Activated CD4-positive, alpha-beta T cell treated with anti-CD3 and anti-CD28 coated beads, Interleukin-2, Interleukin-6, amounts not matched to agents 100 ng/mL and 50 ng/mL, durations not matched to agents 16 hours and 8 hours (primary cell): ENCODE results near the gene MAP3K1.
A peak's percentile ranks its signal among the peaks of the same experiment; 100 is the strongest.
"Not testable (repeated sequence)": the region's sequence is repeated elsewhere in the genome, so short reads cannot be mapped to it uniquely, and the experiment has no call there.

Source experiments
- DNase-seq: peaks from one replicate; pipeline ENCODE4 v3.0.0-alpha.2; 2020

The MAP3K1 gene

DNA sequence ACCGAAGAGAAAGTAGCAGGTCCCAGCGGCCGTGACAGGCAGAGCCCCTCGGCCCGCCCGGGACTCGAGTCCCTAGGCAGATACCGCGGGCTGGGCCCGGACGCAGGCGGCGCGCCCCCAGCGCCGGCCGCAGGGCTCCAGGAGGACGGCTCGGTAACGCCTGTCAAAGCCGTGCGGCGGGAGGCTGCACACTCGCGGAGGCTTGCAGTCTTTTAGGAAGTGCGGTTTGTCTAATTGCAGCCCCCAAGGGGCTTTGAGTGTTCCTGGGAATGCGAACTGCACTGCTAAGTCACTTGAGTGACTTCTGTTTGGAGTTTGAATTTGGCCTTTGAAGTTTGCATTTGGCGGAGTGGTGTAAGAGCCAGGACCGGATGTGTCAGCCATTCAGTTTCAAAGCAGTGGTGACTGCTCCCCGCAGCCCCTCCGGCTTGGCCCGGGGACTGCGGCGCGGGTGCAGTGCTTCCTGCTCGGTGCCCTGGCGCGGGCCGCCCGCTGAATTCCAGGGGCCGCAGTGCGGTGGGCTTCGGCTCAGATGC is 1.3 kb downstream of the MAP3K1 start:
- DNase-seq: peak; percentile 78

DNA sequence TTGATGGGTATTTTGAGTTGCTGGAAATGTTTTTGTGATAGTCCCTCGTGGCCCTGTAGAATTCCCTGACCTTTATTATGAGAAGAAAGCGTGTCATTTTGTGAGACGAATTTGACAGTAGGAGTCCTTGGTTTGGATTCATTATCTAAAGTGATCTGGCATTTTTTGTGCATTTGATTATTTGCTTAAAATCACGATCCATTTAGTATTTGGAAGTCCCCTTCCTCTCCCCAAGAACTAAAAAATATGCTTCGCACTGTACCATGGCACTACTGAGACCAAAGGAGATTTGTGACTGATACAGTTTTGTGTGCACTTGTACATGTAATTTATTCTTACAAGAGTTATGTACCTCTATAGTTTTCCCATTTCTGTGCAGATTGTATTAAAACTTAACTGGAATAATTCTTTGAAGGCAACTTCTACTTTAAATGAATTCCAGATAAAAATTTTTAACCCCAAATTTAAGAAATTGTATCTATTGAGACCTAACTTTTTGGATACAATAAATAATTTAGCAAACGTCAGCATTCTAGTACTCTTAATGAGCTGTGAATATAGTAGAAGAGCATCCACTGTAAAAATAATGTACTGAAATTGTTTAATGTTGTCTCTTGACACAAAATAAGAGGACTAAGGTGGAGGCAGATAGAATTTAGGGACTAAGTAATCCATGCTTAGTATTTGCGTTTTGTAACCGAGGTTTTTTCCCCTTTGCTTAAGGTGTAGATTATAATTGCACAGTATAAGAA is 2.1 kb downstream of the MAP3K1 start:
- DNase-seq: no peak

DNA sequence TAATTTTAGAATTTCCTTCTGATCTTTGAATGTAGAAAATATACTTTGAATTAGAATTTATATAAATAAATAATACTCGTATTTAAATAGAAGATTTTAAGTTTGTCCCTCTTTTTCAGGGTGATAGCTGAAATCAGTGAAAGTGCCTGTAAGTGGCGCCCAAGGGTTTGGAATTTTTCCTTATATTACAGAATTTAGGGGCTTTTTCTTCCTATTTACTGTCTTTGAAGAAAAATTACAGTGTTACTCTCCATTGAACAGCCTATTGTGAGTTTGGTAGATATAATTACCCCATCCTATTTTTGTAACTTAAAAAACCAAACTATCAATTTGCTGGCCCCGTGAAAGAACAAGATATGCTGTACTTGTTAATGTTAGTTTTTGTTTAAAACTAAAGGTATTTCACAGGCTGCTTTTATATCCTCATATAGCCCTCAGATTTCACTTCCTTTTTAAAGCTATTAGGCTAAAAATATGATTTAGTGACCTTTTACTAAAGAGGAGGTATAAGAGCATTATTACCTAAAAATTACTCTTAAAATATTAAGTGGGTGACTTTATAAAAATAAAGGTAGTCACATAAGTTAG is 3.2 kb downstream of the MAP3K1 start:
- no peak for DNase-seq

DNA sequence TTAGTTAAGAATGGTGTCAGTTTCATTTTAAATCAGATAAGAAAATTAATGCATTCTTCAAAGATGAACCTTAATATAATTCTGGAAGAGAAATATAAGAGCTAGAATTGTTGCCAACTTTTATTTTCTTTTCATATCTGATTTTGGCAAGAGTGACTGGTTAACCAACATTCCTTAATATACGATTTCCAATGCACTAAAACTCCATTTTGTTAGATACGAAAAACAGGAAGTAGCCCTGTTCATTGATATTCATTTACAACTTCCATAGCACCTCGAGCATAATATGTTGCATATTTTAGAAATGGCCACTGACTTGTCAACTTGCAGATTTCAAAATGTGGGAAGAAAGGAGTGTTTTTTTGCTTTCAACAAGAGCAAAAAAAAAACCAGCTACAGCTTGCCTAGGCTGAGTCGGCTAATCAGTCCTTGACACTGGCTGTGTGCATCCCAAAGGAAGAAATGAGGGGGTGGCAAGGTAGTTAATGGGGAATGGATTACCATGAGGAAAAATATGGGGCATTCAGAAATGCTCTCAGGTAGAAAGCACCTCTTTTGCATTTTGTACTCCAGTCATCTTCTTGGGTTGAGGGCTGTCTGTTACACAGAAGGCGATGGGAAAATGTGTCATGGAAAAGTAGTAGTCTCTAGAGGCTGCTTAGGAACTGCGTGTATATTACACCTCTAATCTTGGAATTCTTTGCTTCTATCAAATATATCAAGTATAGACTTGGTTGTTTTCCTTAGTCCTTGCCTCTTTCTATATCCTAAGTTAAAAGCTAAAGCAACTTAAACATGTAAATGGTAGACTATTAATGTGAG is 3.9 kb downstream of the MAP3K1 start:
- DNase-seq: no peak

DNA sequence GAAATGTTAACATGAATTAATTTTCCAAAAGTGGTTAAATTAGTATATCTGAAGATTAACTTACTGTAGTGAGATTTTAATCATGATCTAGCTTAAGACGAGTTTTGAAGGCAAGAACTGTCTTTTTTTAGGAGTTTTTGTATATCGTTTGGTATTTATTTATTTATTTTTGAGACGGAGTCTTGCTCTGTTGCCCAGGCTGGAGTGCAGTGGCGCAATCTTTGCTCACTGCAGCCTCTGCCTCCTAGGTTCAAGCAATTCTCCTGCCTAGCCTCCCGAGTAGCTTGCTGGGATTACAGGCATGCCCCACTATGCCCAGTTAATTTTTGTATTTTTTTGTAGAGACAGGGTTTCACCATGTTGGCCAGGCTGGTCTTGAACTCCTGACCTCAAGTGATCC is 6.5 kb downstream of the MAP3K1 start:
- not testable (repeated sequence) for DNase-seq

DNA sequence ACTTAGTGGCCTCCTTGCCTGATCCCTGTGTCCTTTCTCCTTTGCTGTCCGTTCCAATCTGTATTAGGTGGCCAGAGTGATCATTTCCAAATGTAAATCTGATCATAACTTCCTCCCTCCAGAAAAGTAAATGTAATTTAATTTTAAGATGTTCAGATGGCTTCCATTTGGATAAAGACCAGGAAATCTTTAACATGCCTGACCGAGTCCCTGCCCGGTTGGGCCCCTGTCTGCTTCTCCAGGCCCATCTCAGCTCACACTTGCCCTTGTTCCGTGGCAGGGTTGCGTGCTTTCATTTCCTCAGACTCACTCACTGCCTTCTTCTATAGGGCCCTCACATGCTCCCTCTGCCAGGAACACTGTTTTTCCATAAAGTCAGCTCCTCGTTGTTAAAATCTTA is 7.6 kb downstream of the MAP3K1 start:
- DNase-seq: no peak

DNA sequence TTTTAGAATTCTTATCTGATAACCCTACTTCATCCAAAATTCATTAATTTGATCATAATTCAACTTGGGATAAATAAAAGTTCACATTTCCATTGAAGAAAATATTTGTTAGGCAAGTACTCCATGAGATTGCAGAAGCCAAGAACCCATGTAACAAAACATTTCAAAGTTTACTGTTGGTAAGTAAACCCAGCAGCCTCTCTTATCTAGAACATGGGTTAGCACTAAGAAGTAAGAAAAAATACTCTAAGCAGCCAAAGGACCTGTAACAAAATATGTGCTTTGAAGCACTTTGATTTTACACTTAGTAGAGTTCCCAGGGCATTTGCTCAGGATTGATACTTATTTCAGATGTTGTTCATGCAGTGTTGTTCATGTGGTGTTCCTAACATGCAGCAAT is 8.7 kb downstream of the MAP3K1 start:
- DNase-seq: no peak

DNA sequence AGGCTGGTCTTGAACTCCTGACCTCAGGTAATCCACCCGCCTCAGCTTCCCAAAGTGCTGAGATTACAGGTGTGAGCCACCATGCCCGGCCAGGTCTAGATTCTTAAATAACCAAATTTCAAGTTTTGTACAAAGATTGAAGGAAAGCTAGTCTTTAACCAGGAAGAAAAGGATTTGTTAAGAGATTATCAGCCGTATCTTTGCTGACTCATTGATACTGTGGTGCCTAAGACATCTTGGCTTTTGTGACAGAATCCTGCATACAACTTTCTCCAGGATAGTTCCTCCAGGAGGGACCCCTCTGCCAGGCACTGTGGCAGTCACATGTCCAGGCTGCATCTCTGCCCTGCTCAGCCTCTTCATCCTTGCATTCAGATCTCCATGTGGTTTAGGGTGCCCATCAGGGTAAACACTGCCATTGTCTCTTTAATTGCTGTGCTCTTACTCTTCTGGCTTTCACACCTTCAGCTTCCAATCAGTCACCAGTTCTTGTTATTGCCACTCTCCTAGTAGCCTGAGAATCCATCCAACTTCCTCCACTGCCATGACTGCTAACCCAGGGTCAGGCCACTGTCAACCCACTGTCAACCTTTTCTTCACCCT is 10.0 kb downstream of the MAP3K1 start:
- DNase-seq: no peak

DNA sequence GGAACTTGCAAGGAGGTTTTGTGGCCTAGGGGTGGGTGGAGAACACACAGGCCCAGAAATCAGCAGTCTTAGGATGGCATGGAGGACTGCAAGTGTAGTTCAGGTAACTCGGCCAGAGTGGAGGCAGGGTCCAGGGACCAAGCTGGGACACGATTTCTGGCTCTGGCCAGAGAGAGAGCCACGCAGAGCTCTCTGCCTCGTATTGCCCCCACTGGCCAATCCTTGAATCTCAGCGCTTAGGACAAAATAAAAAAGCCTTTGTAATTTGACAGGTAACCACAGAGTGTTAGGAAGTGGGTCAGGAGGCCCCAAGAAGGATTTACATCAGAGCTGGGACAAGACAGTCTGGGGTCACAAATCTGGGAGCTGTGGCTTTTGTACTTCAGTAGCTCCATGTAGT is 11.7 kb downstream of the MAP3K1 start:
- no peak for DNase-seq

DNA sequence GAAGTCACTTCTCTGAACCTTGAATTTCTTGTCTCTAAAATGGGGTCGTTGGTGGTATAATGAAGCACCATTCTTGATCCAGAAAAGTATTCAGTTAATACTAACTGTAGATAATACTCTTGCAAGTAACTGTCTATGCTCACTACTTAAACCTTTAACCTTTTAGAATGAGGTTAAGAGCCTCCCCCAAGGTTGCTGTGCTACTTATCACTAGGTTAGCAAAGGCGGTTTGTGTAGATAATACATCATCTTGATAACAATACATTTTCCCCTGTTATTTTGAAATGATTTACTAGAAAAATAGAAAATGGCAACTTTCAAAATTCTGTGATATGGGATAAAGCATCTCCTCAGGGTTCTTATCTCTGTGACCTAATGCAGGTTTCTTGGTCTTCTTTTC is 12.6 kb downstream of the MAP3K1 start:
- DNase-seq: no peak

DNA sequence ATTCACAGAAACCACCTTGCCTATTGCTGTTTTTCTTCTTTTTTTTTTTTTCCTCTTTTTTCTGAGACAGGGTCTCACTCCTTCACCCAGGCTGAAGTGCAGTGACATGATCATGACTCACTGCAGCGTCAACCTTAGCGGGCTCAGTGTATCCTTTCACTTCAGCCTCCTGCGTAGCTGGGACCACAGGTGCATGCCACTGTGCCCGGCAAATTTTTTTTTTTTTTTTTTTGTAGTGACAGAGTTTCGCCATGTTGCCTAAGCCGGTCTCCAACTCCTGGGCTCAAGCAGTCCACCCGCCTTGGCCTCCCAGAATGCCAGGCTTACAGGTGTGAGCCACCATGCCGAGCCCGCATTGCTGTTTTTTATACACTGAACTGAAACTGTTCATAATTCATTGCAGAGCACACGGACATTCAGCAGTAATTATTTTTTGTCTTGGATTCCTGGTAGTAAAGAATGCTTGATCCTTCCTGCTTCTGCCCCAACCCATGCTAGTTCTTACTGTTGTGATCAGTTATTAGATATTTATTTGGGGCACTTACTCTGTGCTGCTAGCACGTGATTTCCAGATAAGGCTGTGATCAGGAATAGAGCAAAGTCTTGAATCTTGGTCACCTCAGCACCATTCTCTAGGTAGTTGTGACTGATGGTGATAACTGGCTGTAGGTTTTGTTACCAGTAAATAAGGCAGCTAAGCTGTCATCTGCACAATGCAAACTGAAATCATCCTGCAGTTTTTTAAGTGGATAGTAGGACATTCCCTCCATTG is 14.0 kb downstream of the MAP3K1 start:
- DNase-seq: peak; percentile 64

DNA sequence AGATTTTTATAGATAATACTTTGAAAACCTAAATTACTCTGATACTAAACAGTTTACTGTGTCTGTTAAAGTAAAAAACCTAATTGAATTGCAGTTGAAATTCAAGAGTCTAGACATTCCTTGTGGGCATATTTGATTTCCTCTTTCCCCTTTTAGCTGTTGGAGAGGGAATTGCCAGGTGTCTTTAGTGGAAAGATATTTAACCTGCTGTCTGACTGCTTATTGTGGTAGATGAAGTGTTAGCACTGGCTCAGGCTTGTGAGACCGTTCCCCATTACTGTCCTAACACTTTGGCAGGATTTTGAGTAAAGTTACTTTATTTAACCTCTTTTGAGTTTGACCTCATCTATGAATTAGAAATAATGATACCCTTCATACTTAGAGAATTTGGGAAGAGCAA is 16.4 kb downstream of the MAP3K1 start:
- DNase-seq: no peak

DNA sequence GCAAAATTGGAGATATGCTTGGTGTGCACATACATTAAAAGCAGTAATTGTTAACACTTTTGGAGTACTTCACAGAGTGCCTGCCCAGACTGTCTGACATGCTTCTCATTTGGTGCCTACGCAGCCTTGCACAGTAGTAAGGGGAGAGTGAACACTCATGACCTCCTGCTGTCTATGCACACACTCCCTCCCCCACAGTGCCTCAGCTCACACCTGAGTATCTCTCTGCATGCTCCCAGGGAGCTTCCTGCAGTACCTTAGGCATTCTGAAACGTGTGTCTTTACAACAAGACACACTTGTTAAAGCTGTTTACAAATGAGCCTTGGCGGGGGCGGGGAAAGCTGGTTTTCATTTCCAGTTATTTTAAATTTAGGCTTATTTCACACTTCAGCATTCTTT is 18.0 kb downstream of the MAP3K1 start:
- no peak for DNase-seq

DNA sequence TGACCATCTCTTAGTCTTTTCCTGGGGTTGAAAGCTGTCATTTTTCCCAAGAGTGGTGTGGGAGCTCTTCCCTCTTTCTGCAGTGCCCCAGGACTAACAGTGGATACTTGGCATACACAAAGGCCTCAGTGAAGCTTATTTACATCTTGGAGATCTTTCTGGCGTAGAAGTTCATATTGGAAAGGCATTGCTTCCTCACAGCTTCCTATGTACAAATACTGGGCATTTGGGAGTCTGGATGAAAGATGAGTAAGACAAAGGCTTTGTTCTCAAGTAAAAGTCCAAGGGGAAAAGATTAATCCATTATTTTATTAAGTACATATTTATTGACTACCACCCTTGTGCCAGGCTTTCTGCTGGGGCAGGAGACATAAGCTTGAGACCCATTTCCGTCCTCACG is 22.0 kb downstream of the MAP3K1 start:
- no peak for DNase-seq

DNA sequence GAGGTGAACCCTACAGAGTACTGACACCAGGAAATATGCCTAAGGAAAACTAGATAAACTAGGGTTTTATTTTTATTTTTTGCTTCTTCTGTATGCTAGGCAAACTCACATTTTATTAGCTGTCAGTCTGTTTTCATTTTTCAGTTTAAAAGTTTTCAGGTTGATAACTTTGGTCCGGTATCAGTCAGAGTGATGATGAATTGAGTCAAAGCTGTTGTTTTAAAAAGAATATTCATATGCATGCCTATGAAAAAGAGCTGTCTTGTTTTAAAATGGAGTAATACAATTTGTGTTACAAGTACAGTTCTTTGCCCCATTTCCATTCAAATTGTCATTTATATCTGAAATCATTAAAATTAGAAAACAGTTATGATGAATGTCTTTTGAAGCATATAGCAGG is 22.6 kb downstream of the MAP3K1 start:
- no peak for DNase-seq

DNA sequence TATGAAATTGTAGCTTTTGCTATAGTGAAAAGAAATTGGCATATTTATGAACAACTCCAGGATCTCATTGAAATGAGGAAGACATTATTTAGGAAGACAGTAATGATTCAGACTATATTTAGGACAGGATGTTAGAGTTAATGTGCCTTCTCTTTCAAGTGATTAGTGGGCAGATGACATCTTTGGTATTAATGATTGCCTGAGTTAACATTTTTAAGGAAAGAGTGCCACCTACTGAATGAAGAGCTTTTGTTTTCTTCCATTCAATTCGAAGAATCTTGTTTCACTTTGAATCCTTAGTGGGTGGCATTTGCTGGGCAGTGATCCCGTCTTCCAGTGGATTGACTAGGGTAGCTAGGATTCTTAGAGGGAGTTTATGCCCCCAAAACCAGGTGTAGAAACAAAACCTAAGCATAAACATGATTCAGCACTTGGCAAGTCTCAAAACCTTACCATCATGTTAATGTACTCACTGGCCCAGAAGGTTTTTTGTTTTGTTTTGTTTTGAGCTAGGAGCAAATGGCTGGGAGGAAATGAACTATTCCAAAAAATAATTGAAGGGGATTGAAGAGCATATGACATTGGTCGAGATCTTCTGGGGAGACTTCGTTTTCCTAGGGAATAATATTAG is 23.2 kb downstream of the MAP3K1 start:
- DNase-seq: peak; percentile 51

DNA sequence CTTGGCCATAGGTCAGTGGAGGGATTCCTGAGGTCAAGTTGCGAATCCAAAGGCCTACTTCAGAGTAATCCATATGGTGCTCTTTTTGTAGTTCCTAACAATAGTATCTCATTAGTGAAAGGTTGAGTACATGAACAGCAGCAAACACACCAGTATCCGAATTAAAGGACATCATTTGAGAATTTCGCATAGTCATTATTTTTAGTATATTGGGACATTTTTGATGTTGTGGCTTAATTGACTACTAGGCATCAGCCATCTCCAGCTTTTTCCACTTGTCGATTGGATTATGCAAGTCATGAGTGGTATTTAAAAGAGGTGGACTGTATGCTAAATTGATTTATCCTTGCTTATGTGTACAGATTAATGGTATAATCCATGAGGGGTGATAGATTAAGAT is 23.7 kb downstream of the MAP3K1 start:
- no peak for DNase-seq

DNA sequence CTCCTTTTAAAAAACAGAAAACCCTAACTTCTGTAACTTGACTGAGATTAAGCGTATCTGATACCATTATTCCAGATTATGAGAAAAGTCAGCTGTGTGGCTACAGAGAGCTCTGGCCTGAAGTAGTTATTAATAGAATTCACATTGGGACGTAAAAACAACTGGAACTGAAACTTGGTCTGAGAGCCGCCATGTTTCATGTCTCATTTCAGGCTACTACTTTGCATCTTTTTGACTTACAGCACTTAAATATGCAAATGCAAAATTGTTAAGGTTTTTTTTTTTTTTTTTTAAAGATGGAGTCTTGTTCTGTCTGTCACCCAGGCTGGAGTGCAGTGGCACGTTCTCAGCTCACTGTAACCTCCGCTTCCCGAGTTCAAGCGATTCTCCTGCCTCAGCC is 25.2 kb downstream of the MAP3K1 start:
- no peak for DNase-seq

DNA sequence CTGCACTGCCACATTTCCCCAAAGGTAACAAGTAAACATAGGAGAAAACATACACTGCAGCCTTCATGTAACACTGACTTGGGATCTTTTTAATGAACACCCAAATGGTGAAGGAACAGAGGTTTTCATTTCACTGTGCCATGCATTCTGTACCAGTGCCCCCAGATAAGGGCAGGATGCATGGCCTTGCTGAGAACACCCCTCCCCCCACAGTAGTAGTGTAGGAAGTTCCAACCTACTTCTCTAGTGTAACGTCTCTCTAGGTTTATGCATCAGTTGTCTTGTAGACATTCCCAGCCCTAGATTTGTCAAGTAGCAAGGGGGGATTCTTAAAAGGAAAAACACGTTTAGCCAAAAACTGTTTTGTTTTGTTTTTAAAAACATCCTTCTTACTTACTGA is 29.9 kb downstream of the MAP3K1 start:
- DNase-seq: no peak

DNA sequence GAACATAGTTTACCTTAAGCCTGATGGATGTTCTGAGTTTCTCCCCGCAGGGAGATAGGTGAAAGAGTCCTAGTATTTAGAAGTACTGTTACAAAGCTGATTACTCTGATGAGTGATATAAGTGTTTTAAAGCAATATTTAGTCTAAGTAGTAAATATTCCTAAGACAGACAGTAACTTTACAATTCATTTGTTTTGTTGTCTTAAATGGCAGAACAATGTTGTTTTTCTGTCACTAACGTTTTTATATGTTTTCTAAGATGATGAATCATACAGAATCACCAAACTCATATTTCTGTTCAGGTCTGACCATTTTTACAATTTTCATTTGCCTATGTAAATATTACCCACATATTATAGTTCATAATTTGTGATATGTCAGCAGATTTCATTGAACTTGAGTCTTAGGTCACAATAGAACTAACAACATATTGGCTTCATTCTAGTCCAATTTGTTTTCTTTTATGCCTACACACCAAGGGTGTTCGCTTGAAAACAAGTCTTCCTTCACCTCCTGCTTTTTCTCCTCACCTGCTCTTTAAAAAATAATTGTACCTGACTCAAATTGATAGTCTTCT is 30.6 kb downstream of the MAP3K1 start:
- DNase-seq: no peak

DNA sequence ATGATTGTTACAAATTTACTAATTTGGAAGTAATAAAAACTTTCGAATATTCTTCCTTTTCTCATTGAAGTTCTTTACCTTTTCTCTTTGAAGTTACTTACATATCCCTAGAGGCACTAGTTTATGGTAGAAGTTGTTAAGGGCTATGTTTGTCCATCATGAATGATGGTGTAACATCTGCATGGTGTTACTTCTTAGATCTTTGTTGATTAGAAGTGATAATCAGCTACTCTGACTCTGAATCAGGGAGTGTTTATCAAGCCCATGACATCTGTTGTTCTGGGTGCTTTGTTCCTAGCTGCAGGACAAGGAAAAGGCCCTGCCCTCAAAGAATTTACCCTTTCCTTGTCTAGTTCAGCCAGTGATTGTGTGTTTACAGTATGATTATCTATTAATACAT is 32.9 kb downstream of the MAP3K1 start:
- DNase-seq: no peak

DNA sequence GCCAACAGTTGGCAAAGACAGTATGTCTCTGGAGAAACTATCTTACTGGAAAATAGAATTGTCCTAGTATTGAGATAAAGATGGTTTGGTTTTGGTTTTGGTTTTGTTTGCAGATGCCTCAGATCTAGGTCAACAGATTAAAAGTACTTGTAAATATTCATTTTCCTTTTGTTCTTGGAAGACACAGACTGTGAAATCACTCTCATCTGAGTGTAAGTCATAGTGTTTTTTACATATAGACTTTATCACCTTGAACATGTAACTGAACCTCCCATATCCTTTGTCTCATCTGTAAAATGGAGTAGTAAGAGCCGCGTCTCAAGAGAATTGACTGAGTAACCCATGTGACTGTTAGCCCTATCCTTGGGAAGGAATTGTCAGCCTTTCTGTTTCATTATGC is 34.3 kb downstream of the MAP3K1 start:
- DNase-seq: no peak
